Measurements from ENCODE around the gene RAD51B.
A peak's percentile ranks its signal among the peaks of the same experiment; 100 is the strongest.

Gene RAD51B

DNA sequence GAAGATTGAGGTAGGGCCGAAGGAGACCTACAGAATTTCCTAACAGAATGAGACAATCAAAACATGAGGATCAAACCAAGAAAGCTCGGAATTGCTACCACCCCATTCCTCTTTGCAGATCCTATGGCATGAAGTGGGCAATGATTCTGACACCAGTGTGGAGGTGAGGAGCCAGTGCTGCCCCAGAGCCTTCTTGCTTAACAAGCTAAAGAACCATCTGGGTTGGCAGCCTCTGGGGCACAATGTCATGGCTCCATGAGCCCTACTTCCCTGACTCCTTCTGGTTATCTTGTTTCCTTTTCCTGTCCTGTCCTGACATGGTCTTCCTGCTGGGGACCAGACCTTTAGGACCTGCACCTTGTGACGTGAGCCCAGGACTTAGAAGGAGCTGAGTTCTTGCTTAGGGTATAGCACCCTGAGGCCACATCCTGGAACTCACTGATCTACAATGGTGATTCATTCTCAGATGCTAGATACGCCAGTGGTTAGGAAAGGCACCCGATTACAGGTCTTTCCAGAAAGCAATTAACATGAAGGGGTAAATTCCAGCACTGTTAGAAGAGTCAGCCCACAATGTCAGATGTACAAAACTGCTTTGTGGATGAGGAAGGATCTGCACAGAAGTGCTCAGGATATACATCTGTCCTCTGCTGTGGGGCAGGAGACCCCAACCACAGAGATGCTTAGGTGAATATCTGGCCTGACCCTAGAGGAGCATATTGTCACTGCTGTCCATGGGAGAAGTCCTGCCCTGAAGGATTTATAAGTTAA, 649.0 kb downstream of the RAD51B start:
- H3K4me2 ChIP-seq = peak overlapping the region; percentile 7; the same call in 1 of the 2 replicates
- no peak for TF ChIP-seq Cebpa-rat (IDR thresholded peaks at IDR 0.05)
- no peaks in the 10 kb centered on the region for H4K20me1 ChIP-seq
- no peak overlapping the region for H3K4me3 ChIP-seq
- no peak overlapping the region for H3K27ac ChIP-seq
- H3K27me3 ChIP-seq = no peaks in the 10 kb centered on the region
- H3K9ac ChIP-seq = no peak overlapping the region
- peaks cover 63% of the 10 kb centered on the region for H3K4me1 ChIP-seq
- no peaks in the 10 kb centered on the region for H3K9me3 ChIP-seq
- no peaks in the 10 kb centered on the region for H3K36me3 ChIP-seq

DNA sequence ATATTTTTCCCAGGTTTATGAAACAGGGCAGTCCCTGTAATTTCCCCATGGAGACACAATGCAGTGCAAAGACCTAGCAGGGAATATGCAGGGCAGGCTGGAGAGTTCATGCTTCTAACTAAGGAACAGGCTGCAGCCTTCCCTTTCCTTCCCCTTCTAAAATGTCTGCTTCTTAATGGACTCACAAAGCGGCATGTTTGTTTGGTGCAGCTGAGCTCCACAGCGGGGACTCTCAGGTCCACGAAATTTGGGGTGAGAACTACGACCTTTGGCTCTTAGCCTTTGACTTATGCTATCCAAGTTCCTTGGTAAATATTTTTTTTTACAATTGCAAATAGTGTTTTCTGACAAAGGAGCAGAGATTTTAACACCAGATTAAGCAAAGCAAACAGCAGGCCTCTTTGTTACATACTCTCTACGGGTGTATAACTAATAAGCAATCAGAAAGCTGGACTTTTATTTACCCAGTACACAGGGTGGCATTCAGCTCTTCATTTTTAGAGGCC, 649.7 kb downstream of the RAD51B start:
- Histone ChIP-seq H3K9ac (no peak overlapping the region), H3K27me3 (no peaks in the 10 kb centered on the region)

DNA sequence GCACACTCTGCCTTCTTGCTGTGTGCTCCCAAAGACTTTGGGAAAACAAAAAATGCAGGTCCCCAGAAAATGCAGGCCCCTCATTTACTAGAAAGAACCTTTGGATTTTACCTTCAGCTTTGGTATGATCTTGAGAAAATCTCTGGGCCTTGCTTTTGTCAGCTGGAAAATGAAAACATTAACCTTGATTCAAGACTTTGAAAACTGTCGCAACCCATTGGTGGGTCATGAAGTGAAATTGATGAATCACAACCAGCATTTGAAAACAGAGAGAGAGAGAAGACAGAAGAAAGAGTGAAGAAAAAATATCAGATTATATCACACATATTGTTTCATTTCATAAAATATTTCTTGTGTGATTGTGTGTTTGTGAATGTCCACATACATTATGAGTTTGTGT, 650.8 kb downstream of the RAD51B start:
- no peak for TF ChIP-seq Cebpa-rat (IDR thresholded peaks at IDR 0.05)
- Histone ChIP-seq H4K20me1 (no peaks in the 10 kb centered on the region), H3K4me2 (peak overlapping the region; percentile 80), H3K9me3 (no peaks in the 10 kb centered on the region), H3K9ac (no peak overlapping the region), H3K4me3 (no peak overlapping the region), H3K27ac (no peak overlapping the region; the same call in 1 of the 2 replicates), H3K27me3 (no peaks in the 10 kb centered on the region), H3K36me3 (no peaks in the 10 kb centered on the region), H3K4me1 (peaks cover 70% of the 10 kb centered on the region)

More for the DNA sequence above, 649.7 kb downstream of the RAD51B start:
- H3K4me3 ChIP-seq = no peak overlapping the region
- H3K4me2 ChIP-seq = 0 out of 2 replicates have a peak overlapping the region, but pooled peaks have one; percentile 7
- no peak for TF ChIP-seq Cebpa-rat (IDR thresholded peaks at IDR 0.05)
- H4K20me1 ChIP-seq = no peaks in the 10 kb centered on the region
- H3K27ac ChIP-seq = no peak overlapping the region
- H3K9me3 ChIP-seq = no peaks in the 10 kb centered on the region
- no peaks in the 10 kb centered on the region for H3K36me3 ChIP-seq
- H3K4me1 ChIP-seq = peaks cover 69% of the 10 kb centered on the region

DNA sequence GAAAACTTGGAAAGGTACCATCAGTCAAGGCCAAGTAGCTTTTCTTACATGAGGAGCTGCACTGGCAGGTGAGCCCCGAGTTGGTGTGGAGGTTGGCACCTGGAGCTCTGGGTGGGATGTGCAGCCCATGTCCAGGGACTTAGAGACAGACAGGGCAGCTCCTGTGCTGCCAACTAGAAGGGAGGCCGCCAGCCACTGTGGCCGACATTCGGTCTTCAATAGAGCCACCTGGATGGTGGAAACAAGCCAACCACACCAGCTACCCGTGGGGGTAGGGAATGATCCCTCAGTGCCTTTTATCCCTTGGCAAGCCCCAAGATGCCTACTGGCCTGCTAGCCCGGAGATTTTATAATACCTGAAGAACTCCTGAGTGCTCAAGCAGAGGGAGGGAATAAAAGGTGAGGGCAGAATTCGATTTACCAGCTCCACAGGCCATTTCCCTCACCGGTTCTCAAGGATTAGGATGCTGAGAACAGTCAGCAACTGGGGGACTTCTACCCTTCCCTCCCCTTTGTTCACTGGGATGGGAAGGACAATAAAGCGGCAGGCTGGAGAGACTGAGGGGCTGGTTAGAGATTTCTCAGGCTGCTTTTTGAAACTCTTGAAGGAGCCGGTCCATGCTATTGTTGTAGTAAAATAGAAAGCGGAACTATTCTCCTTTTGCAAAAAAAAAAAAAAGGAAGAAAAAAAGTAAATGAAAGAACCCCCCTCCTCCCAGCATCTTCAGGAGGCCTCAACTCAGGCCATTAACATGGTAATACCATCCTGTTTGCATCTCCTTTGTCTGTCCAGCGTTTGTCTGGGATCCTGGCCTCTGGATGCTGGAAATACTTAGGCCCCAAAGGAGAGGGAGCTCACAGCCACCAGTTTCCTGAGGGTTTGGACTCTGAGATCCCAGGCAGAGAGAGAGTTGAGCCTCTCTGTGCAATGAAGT, 651.7 kb downstream of the RAD51B start:
- TF ChIP-seq Cebpa-rat (IDR thresholded peaks at IDR 0.05) = no peak
- H3K4me2 ChIP-seq = peak overlapping the region; percentile 80

DNA sequence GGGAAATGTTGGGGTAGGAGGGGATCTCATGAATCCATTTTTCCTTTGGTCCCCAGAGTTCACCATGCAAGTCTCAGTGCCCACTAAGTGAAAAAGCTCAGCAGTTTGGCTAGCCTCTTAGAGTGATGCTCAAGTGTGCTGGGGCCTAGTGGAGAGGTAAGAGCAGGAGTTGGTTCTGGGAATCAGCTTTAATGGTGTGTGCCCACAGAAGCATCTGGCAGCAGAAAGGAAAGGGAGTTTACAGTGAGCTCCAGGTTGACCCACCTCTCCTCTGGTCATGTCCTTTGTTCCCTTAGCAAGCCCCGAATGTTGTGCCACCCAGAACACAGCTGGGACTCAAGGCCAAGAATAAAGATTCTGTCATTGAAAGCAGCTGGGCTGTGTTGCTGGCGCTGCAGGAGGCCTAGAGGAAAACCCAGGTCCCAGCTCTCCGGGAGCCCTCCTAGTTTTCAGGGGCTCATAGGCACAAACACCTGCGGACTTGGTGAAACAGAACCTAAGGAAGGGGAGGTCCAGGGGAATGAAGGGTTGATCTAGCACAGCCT, 652.5 kb downstream of the RAD51B start:
- Histone ChIP-seq H3K4me1 (peaks cover 85% of the 10 kb centered on the region), H3K4me3 (no peak overlapping the region)

More for the DNA sequence above, 651.7 kb downstream of the RAD51B start:
- H3K9ac ChIP-seq = peak overlapping the region; percentile 68
- H3K4me3 ChIP-seq = peak overlapping the region; percentile 28
- H4K20me1 ChIP-seq = no peaks in the 10 kb centered on the region
- H3K4me1 ChIP-seq = peaks cover 78% of the 10 kb centered on the region
- H3K9me3 ChIP-seq = no peaks in the 10 kb centered on the region
- peak overlapping the region; percentile 80 for H3K27ac ChIP-seq
- H3K36me3 ChIP-seq = no peaks in the 10 kb centered on the region
- no peaks in the 10 kb centered on the region for H3K27me3 ChIP-seq

DNA sequence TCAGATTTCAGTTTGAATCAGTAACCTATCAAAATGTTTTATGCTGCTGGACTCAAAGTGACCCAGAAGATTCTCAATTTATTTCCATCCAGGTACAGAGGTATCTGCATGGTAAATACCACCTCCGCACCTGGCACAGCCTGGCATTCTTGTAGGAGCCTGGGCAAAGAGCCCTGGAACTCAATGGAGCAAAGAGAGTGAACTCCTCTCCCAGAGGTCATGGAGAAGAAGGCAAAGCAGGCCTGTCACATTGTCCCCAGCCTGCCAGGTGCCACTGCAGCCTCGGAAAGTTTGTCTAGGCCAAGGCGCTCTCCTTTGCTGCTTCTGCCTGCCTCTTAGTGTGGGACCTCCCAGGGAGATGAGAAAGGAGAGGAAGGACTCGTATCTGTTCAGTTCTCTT, 653.5 kb downstream of the RAD51B start:
- Histone ChIP-seq H3K9me3 (no peaks in the 10 kb centered on the region), H4K20me1 (no peaks in the 10 kb centered on the region), H3K27ac (peak overlapping the region; percentile 80), H3K27me3 (no peaks in the 10 kb centered on the region), H3K9ac (peak overlapping the region; percentile 68; the same call in 1 of the 2 replicates), H3K36me3 (no peaks in the 10 kb centered on the region), H3K4me2 (peak overlapping the region; percentile 80), H3K4me3 (no peak overlapping the region), H3K4me1 (peaks cover 96% of the 10 kb centered on the region)
- TF ChIP-seq Cebpa-rat (IDR thresholded peaks at IDR 0.05) = no peak

More for the DNA sequence above, 652.5 kb downstream of the RAD51B start:
- Histone ChIP-seq H3K4me2 (peak overlapping the region; percentile 80), H3K9me3 (no peaks in the 10 kb centered on the region), H3K27ac (peak overlapping the region; percentile 80), H4K20me1 (no peaks in the 10 kb centered on the region), H3K9ac (peak overlapping the region; percentile 68), H3K36me3 (no peaks in the 10 kb centered on the region), H3K27me3 (no peaks in the 10 kb centered on the region)
- TF ChIP-seq Cebpa-rat (IDR thresholded peaks at IDR 0.05) = no peak

DNA sequence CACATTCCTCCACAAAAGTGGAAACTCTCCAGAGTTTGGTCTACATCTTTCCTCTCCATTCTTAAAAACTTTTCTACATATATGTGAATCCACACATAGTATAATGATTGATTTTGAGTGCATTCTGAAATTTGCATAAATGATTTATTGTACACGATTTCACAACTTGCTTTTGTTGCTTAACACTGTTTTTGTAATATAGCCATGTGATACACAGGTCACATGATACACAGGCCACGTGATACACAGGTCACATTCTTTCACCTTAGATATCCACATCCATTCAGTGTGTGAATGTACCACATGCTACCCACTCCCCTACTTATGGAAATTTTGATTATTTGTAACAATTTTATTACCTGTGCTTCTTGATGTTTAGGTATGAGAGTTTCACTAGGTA, 654.2 kb downstream of the RAD51B start:
- no peak for TF ChIP-seq Cebpa-rat (IDR thresholded peaks at IDR 0.05)
- no peaks in the 10 kb centered on the region for H3K36me3 ChIP-seq
- H3K4me2 ChIP-seq = 0 out of 2 replicates have a peak overlapping the region, but pooled peaks have one; percentile 6
- no peaks in the 10 kb centered on the region for H3K9me3 ChIP-seq
- no peak overlapping the region for H3K9ac ChIP-seq
- H3K27ac ChIP-seq = peak overlapping the region; percentile 80; the same call in 1 of the 2 replicates
- no peaks in the 10 kb centered on the region for H3K27me3 ChIP-seq
- H4K20me1 ChIP-seq = no peaks in the 10 kb centered on the region
- no peak overlapping the region for H3K4me3 ChIP-seq
- peaks cover 96% of the 10 kb centered on the region for H3K4me1 ChIP-seq

DNA sequence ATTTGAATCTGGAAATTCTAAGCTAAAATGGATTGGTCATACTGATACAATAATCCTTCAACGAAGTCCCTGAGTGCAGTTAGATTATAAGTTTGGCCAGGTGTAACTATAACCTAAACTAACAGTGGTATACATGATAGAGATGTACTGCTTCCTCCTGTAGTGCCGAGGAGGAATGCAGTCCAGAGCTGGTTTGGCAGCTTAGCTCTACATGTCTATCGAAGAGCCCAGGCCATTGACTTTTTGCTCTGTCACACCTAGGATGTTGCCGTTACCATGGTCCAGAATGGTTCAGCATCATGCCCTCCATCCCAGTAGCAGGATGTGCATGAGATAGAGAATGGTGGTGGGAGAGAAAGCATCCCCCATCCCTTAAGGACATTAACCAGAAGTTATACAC, 655.2 kb downstream of the RAD51B start:
- no peak overlapping the region for H3K4me3 ChIP-seq
- H3K36me3 ChIP-seq = no peaks in the 10 kb centered on the region
- H4K20me1 ChIP-seq = no peaks in the 10 kb centered on the region
- TF ChIP-seq Cebpa-rat (IDR thresholded peaks at IDR 0.05) = no peak
- H3K4me1 ChIP-seq = peaks cover 98% of the 10 kb centered on the region
- H3K27ac ChIP-seq = peak overlapping the region; percentile 97
- H3K9ac ChIP-seq = no peak overlapping the region
- H3K4me2 ChIP-seq = peak overlapping the region; percentile 86
- no peaks in the 10 kb centered on the region for H3K9me3 ChIP-seq
- no peaks in the 10 kb centered on the region for H3K27me3 ChIP-seq

DNA sequence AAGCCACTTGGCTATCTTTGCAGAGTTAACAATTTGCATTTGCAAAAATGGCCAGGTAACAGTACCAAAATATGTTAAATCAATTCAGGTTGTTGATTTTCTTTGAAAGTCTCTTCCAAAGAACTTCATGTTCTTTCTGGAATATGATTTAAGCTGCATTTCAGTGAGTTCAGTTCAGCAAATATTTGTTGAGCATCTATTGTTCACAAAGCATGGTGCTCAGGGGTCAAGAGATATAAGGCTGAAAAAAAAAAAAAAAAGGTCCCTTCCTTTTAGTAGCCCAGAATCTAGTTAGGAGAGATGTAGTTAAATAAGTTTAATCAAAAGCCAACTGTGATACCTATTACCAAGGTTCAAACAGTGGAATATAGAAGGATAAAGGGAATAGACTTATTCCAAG, 656.2 kb downstream of the RAD51B start:
- peak overlapping the region; percentile 81; the same call in 1 of the 2 replicates for H3K9ac ChIP-seq
- H3K4me1 ChIP-seq = peaks cover 89% of the 10 kb centered on the region
- H4K20me1 ChIP-seq = no peaks in the 10 kb centered on the region
- H3K4me3 ChIP-seq = no peak overlapping the region
- no peaks in the 10 kb centered on the region for H3K36me3 ChIP-seq
- peak overlapping the region; percentile 97 for H3K27ac ChIP-seq
- no peak for TF ChIP-seq Cebpa-rat (IDR thresholded peaks at IDR 0.05)
- no peaks in the 10 kb centered on the region for H3K27me3 ChIP-seq
- H3K9me3 ChIP-seq = no peaks in the 10 kb centered on the region
- peak overlapping the region; percentile 86 for H3K4me2 ChIP-seq
